GM21528 (cell line): ENCODE results near the gene ABTB1.
"Not testable (repeated sequence)": the region's sequence is repeated elsewhere in the genome, so short reads cannot be mapped to it uniquely, and the experiment has no call there.

Experiments
- ATAC-seq: cut with Tn5 transposase; IDR thresholded peaks from one replicate; pipeline ENCODE4 v1.9.1; 2021; ENCODE audit warnings: mild to moderate bottlenecking, moderate library complexity; ENCODE audit not compliant: unreplicated experiment, low FRiP score

ABTB1 gene

DNA sequence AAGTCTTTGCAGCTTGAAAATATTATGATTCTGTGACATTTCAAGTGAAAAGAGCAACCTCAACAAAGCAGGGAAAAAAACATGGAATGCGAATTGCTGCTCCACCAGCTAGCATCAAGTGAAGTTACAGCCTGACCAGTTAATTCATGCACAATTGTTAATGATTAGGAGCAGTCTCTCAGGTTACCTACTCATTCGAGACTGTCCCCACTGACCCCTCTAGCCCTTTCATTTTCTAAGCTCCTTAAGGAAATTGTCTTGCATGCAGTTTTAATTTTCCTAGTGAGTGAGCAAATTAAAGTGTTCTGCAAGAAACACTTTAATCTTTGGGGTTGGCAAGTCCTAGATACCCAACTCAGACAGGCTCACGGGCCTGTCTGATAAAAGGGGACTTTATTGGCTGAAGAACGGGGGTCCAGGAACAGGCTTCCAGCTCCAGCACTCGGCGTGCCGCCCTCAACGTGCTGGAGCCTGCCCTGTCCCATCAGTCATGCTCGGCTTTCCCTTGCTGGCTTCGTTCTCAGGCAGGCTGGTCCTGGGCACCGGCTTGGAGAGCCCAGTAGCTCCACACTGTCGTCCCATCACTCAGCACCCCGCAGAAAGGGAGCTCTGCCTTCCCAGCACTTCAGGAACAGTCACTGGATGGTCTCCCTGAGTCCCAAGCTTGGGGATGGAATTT lies 25.4 kb upstream of the ABTB1 start:
- no peak for ATAC-seq

GRCh38 chr3:127647845-127648204 lies 24.9 kb upstream of the ABTB1 start:
- ATAC-seq, result no peak

GRCh38 chr3:127650236-127650635 lies 22.5 kb upstream of the ABTB1 start:
- no peak for ATAC-seq

DNA sequence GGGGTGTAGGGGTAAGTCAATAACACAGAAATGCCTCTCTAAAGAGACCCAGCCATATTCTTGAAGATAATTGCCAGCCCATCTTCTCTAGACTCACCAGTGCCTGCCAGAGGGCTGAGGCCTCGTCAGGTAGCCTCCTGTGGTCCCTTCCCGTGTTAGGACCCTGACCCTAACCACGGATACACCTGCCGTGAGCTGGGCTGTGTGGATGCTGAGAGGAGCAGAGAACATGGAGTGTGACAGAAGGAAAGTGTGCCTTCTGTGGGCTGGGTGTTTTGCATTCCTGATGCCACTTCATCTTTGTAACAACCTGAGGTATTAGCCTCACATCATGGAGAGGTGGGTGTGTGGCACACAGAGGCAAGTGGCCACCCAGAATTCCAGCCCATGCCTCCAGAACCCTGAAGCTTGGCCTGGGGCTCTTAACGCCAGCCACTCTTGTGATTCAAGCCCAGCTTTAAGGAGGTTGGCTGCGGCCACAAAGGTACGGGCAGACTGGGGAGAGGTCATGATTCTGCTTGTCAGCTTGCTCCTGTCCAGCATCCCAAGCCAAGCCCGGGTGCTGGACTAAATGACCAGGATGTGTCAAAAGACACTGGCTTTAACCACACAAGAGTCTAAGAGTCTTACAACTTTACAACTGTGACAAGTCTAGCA lies 21.1 kb upstream of the ABTB1 start:
- no peak for ATAC-seq

GRCh38 chr3:127652246-127652995 lies 20.3 kb upstream of the ABTB1 start:
- ATAC-seq, result no peak

DNA sequence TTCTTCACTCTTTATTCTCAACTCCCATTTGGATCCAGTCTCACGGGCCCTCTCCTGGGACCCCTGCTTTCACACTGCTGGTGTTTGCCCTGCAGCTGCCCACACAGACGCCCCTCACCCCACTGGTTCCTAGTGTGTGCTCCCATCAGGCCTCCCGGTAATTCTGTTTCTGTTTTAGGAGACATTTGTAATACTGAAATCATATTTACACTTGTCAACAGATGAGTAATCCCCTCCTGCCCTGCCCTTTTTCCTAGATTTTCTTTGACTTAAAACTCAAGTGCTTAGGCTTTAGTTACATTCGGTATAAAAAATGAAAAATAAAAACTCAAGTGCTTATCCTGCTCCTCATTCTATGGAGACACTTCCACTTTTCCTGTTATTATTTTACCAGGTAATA lies 18.4 kb upstream of the ABTB1 start:
- no peak for ATAC-seq

DNA sequence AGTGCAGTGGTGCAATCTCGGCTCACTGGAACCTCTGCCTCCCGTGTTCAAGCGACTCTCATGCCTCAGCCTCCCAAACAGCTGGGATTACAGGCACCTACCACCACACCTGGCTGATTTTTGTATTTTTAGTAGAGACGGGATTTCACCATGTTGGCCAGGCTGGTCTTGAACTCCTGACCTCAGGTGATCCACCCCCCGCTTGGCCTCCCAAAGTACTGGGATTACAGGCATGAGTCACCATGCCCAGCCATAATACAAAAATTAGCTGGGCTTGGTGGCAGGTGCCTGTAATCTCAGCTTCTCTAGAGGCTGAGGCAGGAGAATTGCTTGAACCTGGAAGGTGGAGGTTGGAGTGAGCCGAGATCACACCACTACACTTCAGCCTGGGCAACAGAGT lies 17.8 kb upstream of the ABTB1 start:
- not testable (repeated sequence) for ATAC-seq

GRCh38 chr3:127655641-127656040 lies 17.1 kb upstream of the ABTB1 start:
- no peak for ATAC-seq

GRCh38 chr3:127656906-127657305 lies 15.8 kb upstream of the ABTB1 start:
- ATAC-seq, result no peak

DNA sequence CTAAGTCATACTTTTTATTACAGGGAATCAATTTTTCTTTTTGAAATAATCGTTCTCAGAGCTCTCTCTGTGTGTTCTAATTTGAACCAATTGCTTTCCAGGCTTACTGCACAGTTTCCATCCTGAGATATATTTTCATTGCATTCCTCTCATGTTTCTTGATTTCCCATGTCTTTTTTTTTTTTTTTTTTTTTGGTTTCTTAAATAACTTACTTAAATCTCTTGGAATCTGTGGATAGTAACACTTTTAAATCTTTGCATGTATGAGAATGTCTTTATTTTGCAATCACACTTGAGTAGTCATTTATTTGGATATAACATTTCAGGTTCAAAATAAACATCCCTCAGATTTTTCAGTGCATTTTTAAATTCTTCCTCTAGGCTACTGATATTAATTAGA lies 14.5 kb upstream of the ABTB1 start:
- no peak for ATAC-seq

DNA sequence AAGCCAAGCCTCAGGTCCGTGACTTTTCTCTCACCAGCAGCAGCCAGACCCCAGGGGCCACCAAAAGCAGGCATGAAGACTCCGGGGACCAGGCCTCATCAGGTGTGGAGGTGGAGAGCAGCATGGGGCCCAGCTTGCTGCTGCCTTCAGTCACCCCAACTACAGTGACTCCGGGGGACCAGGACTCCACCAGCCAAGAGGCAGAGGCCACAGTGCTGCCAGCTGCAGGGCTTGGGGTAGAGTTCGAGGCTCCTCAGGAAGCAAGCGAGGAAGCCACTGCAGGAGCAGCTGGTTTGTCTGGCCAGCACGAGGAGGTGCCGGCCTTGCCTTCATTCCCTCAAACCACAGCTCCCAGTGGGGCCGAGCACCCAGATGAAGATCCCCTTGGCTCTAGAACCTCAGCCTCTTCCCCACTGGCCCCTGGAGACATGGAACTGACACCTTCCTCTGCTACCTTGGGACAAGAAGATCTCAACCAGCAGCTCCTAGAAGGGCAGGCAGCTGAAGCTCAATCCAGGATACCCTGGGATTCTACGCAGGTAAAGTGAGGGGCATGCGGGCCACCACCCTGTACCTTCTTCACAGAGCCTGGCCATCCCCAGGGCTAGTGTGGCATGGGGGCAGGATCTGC lies 12.0 kb upstream of the ABTB1 start:
- ATAC-seq, result no peak

- ATAC-seq, result no peak
Measured at GRCh38 chr3:127661600-127661999, 11.2 kb upstream of the ABTB1 start.

- no peak for ATAC-seq
Measured at GRCh38 chr3:127662001-127662469, 10.7 kb upstream of the ABTB1 start.

DNA sequence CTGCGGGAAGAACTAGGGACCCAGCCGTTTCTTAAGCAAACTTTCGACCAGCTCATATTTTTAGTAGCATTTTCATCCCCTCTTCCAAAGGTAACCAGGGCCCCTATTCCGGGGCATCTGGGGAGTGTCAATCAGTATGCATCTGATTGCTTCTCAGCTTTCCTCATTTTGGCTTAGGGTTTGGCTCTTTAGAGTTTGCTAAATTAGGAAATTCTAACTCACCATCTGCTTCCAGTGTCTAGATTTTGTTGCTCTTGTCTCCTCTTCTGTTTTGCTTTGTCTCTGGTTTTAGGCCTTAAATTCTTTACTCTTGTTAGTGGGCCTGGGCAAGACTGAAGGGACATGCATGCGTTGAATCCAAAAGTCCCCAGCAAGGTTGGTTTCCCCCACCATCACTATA lies 9.6 kb upstream of the ABTB1 start:
- ATAC-seq, result no peak

DNA sequence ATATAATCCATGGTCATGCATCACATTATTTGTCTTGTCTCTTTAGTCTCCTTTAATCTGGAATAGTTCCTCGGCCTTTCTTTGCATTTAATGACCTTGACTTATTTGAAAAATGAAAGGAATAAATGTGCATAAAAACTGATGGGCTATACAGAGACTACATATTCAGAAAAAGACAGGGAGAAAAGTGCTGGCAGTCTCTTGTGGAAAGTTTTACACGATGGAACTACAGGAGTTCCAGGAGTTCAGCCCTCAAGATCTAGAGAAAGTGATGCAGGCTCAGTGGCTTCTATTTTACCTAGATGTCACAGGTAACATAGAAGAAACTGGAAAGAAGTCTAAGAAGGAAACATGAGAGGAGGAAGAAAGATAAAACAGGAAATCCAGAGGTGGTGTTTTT lies 7.6 kb upstream of the ABTB1 start:
- ATAC-seq, result no peak

- ATAC-seq, result no peak
Measured at GRCh38 chr3:127665586-127665985, 7.2 kb upstream of the ABTB1 start.

GRCh38 chr3:127666676-127667075 lies 6.1 kb upstream of the ABTB1 start:
- ATAC-seq, result no peak

- ATAC-seq, result no peak
Measured at GRCh38 chr3:127667119-127667681, 5.6 kb upstream of the ABTB1 start.

GRCh38 chr3:127668906-127669305 lies 3.8 kb upstream of the ABTB1 start:
- no peak for ATAC-seq

GRCh38 chr3:127669541-127670228 lies 3.1 kb upstream of the ABTB1 start:
- no peak for ATAC-seq
